ENCODE results near the gene PLEKHA8.

- no peak for TF ChIP-seq EZH2phosphoT487 (IDR thresholded peaks at IDR 0.05)
- TF ChIP-seq CTCF (IDR thresholded peaks at IDR 0.05), result no peak
These were observed 6.3 kb downstream of the PLEKHA8 start for GRCh38 chr7:30034501-30034900.
